Adrenal gland (tissue), 12 donors: ENCODE measurements around the gene ACER1. TPM values are rescaled to one million over a fixed set of nuclear protein-coding genes. Genes with fewer than 3 reads are reported as not detected.

Experiments used
- DNase-seq, 7 donors: peaks; one replicate each; pipeline ENCODE4 v3.0.0-alpha.2; 2019 to 2020
- H3K27ac ChIP-seq, 5 donors: fragments of 200-600 bp; sonication (generic) in 4 of 5; 1 replicate in 3 of 5; 2 replicates in 2 of 5; pipeline versions ENCODE4 v1.5.1 to v1.8.0; 2016 to 2020; ENCODE audit warnings: mild to moderate bottlenecking in 1 of 5
- H3K27me3 ChIP-seq: fragments of 200-600 bp; 2 replicates; pipeline ENCODE4 v1.8.0; 2021
- H3K36me3 ChIP-seq, 2 donors: fragments of 200-600 bp; replicated peaks in 1 of 2; 1 replicate in 1 of 2; 2 replicates in 1 of 2; pipeline versions ENCODE4 v1.5.1 to v1.8.0; 2018 to 2022
- H3K4me1 ChIP-seq, 2 donors: fragments of 200-600 bp; replicated peaks in 1 of 2; 1 replicate in 1 of 2; 2 replicates in 1 of 2; pipeline versions ENCODE4 v1.5.1 to v1.8.0; 2018 to 2021
- H3K4me3 ChIP-seq, 4 donors: fragments of 200-600 bp; sonication (generic) in 3 of 4; one replicate each; pipeline ENCODE4 v1.5.1; 2016 to 2018
- H3K9me3 ChIP-seq, 3 donors: fragments of 200-600 bp; sonication (generic) in 1 of 3; replicated peaks in 1 of 3; 1 replicate in 2 of 3; 2 replicates in 1 of 3; pipeline versions ENCODE4 v1.5.1 to v1.8.0; 2016 to 2021
- CTCF ChIP-seq, 6 experiments: fragments of 450-650 bp in 4 of 6; fragments of 200-600 bp in 2 of 6; sonication (generic) in 1 of 6; IDR thresholded peaks; 1 replicate in 5 of 6; 2 replicates in 1 of 6; pipeline versions ENCODE4 v1.5.1 to v1.8.0; 2016 to 2021; ENCODE audit warnings: antibody characterized with exemption in 6 of 6, mild to moderate bottlenecking in 2 of 6, moderate library complexity in 1 of 6
- POLR2A ChIP-seq, 2 donors: fragments of 450-650 bp; IDR thresholded peaks; one replicate each; pipeline ENCODE4 v1.6.1; 2017; ENCODE audit warnings: antibody characterized with exemption in 2 of 2, mild to moderate bottlenecking in 2 of 2, moderate library complexity in 1 of 2
- WGBS, 4 donors: extraction: QIAGEN DNeasy Blood & Tissue Kit in 2 of 4; methylation state at CpG; one replicate each; pipeline versions ENCODE4 v1.1.5 to v1.1.7; 2013 to 2017; 5-methylcytosine and 5-hydroxymethylcytosine counted together
- intact Hi-C, 2 donors: fragments of 100-400 bp; cut with DNase I; formaldehyde crosslinking; loops; one replicate each; pipeline versions ENCODE4 v1.14.1 to v1.15.0; 2022 to 2023
- polyA plus RNA-seq, 3 donors: library from polyadenylated mRNA; stranded (reverse); fragments of 200-250 nt in 2 of 3; fragments of 350-450 nt in 1 of 3; fragmentation: Illumina TruSeq in 1 of 3; extraction: RNeasy Lipid Tissue Mini Kit (QIAGEN cat#74804) in 1 of 3; gene quantifications; one replicate each; pipeline ENCODE4 v1.2.3, GENCODE V29; 2013 to 2014
- total RNA-seq, 9 donors: library from RNA; depleted of rRNA in 4 of 9; stranded (reverse); fragments of >200 nt in 4 of 9; fragments of 120-200 nt in 1 of 9; fragmentation: NEBNext Ultra II Directional in 1 of 9; extraction: Animal tissue kit (Norgen Biotek cat#: 25700) in 1 of 9; gene quantifications; one replicate each; pipeline versions ENCODE4 v1.1.0 to v1.2.4, GENCODE V29; 2013 to 2023
- donor health status: healthy with polysubstance abuse.
- donor health status: Bipolar disorder and iron deficiency.
- donor health status: DM: yes; HTN: yes; CAD: no.
- donor health status: DM: no; HTN: no; CAD: no.
- donor health status: DM: no; HTN: no; CAD: no.
- donor health status: DM: yes; HTN: yes; CAD: no.

ACER1 gene
- total and polyA plus RNA-seq, 12 donors = 0.11 to 0.16 TPM; not detected in 10

DNA sequence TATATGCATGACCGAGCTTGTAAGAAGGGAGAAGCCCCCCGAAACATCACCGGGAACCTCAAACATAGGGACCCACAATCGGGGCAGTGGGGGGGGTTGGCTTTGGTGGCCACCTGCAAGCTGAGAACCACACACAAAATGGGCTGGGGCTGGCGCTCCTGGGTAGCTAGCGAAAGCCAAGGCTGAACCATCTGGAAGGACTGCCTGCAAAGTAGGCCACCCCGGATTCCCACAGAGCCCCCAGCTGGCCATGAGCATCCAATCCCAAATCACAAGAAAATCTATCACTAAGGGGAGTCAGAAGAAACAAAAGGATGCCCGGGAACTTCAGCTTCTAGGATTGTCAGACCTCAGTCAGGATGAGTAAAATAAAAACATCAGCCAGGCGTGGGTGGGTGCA is 45.1 kb upstream of the ACER1 start:
- H3K36me3 ChIP-seq = peaks cover 0 to 56% of the 10 kb centered on the region in 2 donors
- intact Hi-C loops = no loop called here
- H3K4me1 ChIP-seq = peaks cover 4 to 5% of the 10 kb centered on the region in 2 donors
- H3K9me3 ChIP-seq = no peaks in the 10 kb centered on the region
- H3K27me3 ChIP-seq = no peaks in the 10 kb centered on the region
- H3K4me3 ChIP-seq = no peak overlapping the region
- TF ChIP-seq POLR2A (IDR thresholded peaks at IDR 0.05) (no peak), CTCF (IDR thresholded peaks at IDR 0.05) (no peak)
- whole genome bisulfite sequencing, 4 donors = 83 to 87% (median 85%) methylated on average over 6 to 9 of the region's 9 CpGs
- no peak for DNase-seq
- peak overlapping the region in 1 of 5 donors; percentile 52 for H3K27ac ChIP-seq

GRCh38 chr19:6378041-6378440 is 44.6 kb upstream of the ACER1 start:
- intact Hi-C loops = no loop called here
- H3K27ac ChIP-seq = peak overlapping the region in 1 of 5 donors; percentile 52
- H3K27me3 ChIP-seq = no peaks in the 10 kb centered on the region
- H3K4me1 ChIP-seq = peaks cover 5% of the 10 kb centered on the region in 2 donors
- TF ChIP-seq POLR2A (IDR thresholded peaks at IDR 0.05) = no peak
- TF ChIP-seq CTCF (IDR thresholded peaks at IDR 0.05) = no peak
- no peak for DNase-seq
- H3K4me3 ChIP-seq = no peak overlapping the region
- H3K36me3 ChIP-seq = peaks cover 0 to 52% of the 10 kb centered on the region in 2 donors
- WGBS, 4 donors = 67 to 79% (median 72%) methylated on average over 2 to 6 of the region's 6 CpGs
- no peaks in the 10 kb centered on the region for H3K9me3 ChIP-seq

- no peak overlapping the region for H3K27ac ChIP-seq
- 68 to 73% (median 71%) methylated on average over 14 to 19 of the region's 19 CpGs for WGBS, 4 donors
- no peak for DNase-seq
- TF ChIP-seq POLR2A (IDR thresholded peaks at IDR 0.05) (no peak), CTCF (IDR thresholded peaks at IDR 0.05) (no peak)
- peaks cover 0 to 38% of the 10 kb centered on the region in 2 donors for H3K36me3 ChIP-seq
- no peaks in the 10 kb centered on the region for H3K27me3 ChIP-seq
- intact Hi-C loops = no loop called here
- H3K9me3 ChIP-seq = no peaks in the 10 kb centered on the region
- no peak overlapping the region for H3K4me3 ChIP-seq
- peaks cover 5% of the 10 kb centered on the region in 2 donors for H3K4me1 ChIP-seq
Observed at GRCh38 chr19:6376512-6377190, 43.2 kb upstream of the ACER1 start.

DNA sequence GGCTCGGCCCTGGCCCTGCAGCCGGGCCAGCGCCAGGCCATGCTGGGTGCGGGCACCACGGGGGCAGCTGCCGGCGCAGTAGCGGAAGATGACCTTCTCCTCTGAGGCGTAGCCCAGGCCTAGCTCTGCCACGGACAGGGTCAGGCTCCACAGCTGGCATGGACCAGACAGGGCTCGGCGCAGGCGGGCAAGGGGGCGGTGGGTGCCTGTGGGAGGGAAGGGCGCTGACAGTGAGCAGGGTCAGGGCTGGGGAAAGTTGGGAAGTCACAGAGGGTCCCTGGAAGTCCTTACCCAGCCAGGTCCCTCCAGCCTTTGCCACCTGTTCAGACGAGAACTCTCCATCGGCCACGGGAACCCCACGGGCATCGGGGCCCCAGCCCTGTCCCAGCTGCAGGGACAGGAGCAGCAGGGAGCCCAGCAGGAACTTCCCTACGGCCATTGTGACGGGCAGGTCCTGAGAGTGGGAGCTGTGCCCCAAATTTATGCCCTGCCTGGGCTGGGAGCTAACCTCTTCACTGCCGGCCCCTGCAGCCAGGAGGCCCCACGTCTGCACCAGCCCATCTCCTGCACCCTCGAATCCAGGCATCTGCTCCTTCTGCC is 42.1 kb upstream of the ACER1 start, which contains the start of gene PSPN:
Gene PSPN, minus strand, starts transcription at position 523 of the 600 bp plus-strand sequence. Its CDS starts 84 bp downstream, at position 439.
- intact Hi-C loops = no loop called here

More for the DNA sequence above, 42.1 kb upstream of the ACER1 start, which contains the start of gene PSPN:
- H3K4me3 ChIP-seq = no peak within 1 kb of the TSS
- no peak for DNase-seq
- H3K27ac ChIP-seq = no peak within 1 kb of the TSS
- H3K4me1 ChIP-seq = peaks cover 5% of the 10 kb centered on the region in 2 donors
- WGBS, 4 donors = 82 to 85% (median 84%) methylated on average over 11 to 25 of the region's 25 CpGs
- TF ChIP-seq CTCF (IDR thresholded peaks at IDR 0.05) (no peak), POLR2A (IDR thresholded peaks at IDR 0.05) (no peak)
- H3K36me3 ChIP-seq = peaks cover 0 to 26% of the 10 kb centered on the region in 2 donors
- no peaks in the 10 kb centered on the region for H3K9me3 ChIP-seq
- H3K27me3 ChIP-seq = no peaks in the 10 kb centered on the region
